Neural cell (in vitro differentiated cells): ENCODE data around the gene FBXO48. TPM values are rescaled to one million over a fixed set of nuclear protein-coding genes. Genes with fewer than 3 reads are reported as not detected.

Source experiments
- H2AFZ ChIP-seq: fragments of 200-600, 300-800 bp; sonication (generic), shearing (Covaris generic); 2 replicates; pipeline ENCODE4 v1.6.0; 2014; ENCODE audit warnings: low read depth, mild to moderate bottlenecking, antibody characterized with exemption, low read length, moderate library complexity
- H3F3A ChIP-seq: fragments of 200-600 bp; shearing (Covaris generic); 2 replicates; pipeline ENCODE4 v1.6.1; 2016; ENCODE audit warnings: mild to moderate bottlenecking, moderate library complexity, mixed read lengths, antibody characterized with exemption, low read length; ENCODE audit not compliant: insufficient read depth, poor library complexity, severe bottlenecking
- H3K27ac ChIP-seq: fragments of 200-600, 300-800 bp; sonication (generic), shearing (Covaris generic); 2 replicates; pipeline ENCODE4 v1.5.1; 2014; ENCODE audit warnings: mild to moderate bottlenecking, low read length, moderate library complexity
- H3K27me3 ChIP-seq: fragments of 300-800, 200-600 bp; sonication (generic), shearing (Covaris generic); 2 replicates; pipeline ENCODE4 v1.6.0; 2014; ENCODE audit warnings: mild to moderate bottlenecking, low read depth, low read length, moderate library complexity; ENCODE audit not compliant: insufficient read depth
- H3K36me3 ChIP-seq: fragments of 300-800, 200-600 bp; sonication (generic), shearing (Covaris generic); 2 replicates; pipeline ENCODE4 v1.5.1; 2014; ENCODE audit warnings: mild to moderate bottlenecking, antibody characterized with exemption, low read length, moderate library complexity; ENCODE audit not compliant: insufficient read depth
- H3K4me2 ChIP-seq: fragments of 300-800, 200-600 bp; sonication (generic), shearing (Covaris generic); 2 replicates; pipeline ENCODE4 v1.6.0; 2014; ENCODE audit warnings: mild to moderate bottlenecking, low read length
- H3K4me3 ChIP-seq: fragments of 300-800, 200-600 bp; sonication (generic), shearing (Covaris generic); 2 replicates; pipeline ENCODE4 v1.5.1; 2014; ENCODE audit warnings: mild to moderate bottlenecking, low read length, moderate library complexity
- H3K79me2 ChIP-seq: fragments of 200-600 bp; shearing (Covaris generic); replicated peaks from 2 replicates; pipeline ENCODE4 v1.6.0; 2014; ENCODE audit warnings: mild to moderate bottlenecking, low read length, moderate library complexity; ENCODE audit not compliant: insufficient read depth
- H3K9ac ChIP-seq: fragments of 300-800, 200-600 bp; sonication (generic), shearing (Covaris generic); 2 replicates; pipeline ENCODE4 v1.6.1; 2016; ENCODE audit warnings: mild to moderate bottlenecking, low read length, mixed read lengths
- H3K9me2 ChIP-seq: fragments of 200-600 bp; shearing (Covaris generic); 2 replicates; pipeline ENCODE4 v1.6.1; 2016; ENCODE audit warnings: mild to moderate bottlenecking, low read length, mixed read lengths; ENCODE audit not compliant: insufficient read depth
- H3K9me3 ChIP-seq: fragments of 200-600, 300-800 bp; sonication (generic), shearing (Covaris generic); 2 replicates; pipeline ENCODE4 v1.6.1; 2016; ENCODE audit warnings: mild to moderate bottlenecking, mixed run types, low read length, moderate library complexity, mixed read lengths
- H4K20me1 ChIP-seq: fragments of 200-600 bp; shearing (Covaris generic); 2 replicates; pipeline ENCODE4 v1.6.1; 2016; ENCODE audit warnings: mild to moderate bottlenecking, mixed run types; ENCODE audit not compliant: insufficient read depth
- CTCF ChIP-seq: fragments of 450-650 bp; IDR thresholded peaks from 2 replicates; pipeline ENCODE4 v1.5.1; 2014; ENCODE audit warnings: antibody characterized with exemption, mild to moderate bottlenecking, moderate library complexity; ENCODE audit not compliant: poor library complexity, severe bottlenecking
- EP300 ChIP-seq: fragments of 450-650 bp; conservative IDR thresholded peaks from 2 replicates; pipeline ENCODE4 v1.6.1; 2014; ENCODE audit warnings: antibody characterized with exemption, mild to moderate bottlenecking, moderate library complexity; ENCODE audit not compliant: poor library complexity, severe bottlenecking
- EZH2 ChIP-seq: fragments of 200-600, 300-800 bp; shearing (Covaris generic), sonication (generic); IDR thresholded peaks from 2 replicates; pipeline ENCODE4 v1.6.1; 2014; ENCODE audit warnings: antibody characterized with exemption, low read length, borderline replicate concordance, mild to moderate bottlenecking; ENCODE audit not compliant: insufficient read depth, poor library complexity, severe bottlenecking
- MXI1 ChIP-seq: fragments of 450-650 bp; conservative IDR thresholded peaks from 2 replicates; pipeline ENCODE4 v1.6.1; 2014; ENCODE audit warnings: antibody characterized with exemption, mild to moderate bottlenecking; ENCODE audit not compliant: poor library complexity, severe bottlenecking
- RAD21 ChIP-seq: fragments of 450-650 bp; conservative IDR thresholded peaks from 2 replicates; pipeline ENCODE4 v1.6.1; 2014; ENCODE audit warnings: antibody characterized with exemption, mild to moderate bottlenecking, moderate library complexity
- REST ChIP-seq: IDR thresholded peaks from 2 replicates; pipeline ENCODE4 v1.6.1; 2012; ENCODE audit warnings: borderline replicate concordance
- SMC3 ChIP-seq: fragments of 450-650 bp; conservative IDR thresholded peaks from 2 replicates; pipeline ENCODE4 v1.6.1; 2014; ENCODE audit warnings: antibody characterized with exemption, mild to moderate bottlenecking, moderate library complexity; ENCODE audit not compliant: poor library complexity
- TAF1 ChIP-seq: IDR thresholded peaks from 2 replicates; pipeline ENCODE4 v1.6.1; 2012; ENCODE audit warnings: low read depth
- polyA plus RNA-seq: library from polyadenylated mRNA; depleted of rRNA; stranded (reverse); fragments of >200 nt; gene quantifications from 2 replicates; pipeline ENCODE4 v1.2.3, GENCODE V29; 2014

Gene FBXO48
- polyA plus RNA-seq, 1 donor from 2014 or later: 0.45 TPM

DNA sequence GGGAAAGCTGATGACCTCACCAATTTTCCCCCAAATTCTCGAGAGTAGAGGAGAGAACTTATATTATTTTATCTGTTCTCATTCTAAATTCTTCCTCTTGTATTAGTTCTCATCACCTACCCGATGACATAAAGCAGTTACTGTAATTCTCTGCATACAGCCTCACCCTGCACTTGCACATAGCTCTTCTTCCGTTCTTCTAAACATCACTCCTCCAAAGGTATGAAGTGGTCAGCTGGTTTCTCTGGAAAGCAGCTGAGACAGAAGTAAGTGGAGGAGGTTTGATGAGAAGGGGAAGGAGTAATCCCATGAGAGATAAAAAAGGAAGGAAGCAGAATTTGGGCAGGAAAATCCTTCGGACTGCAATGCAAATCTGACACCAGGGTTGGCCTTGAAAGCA lies 39.0 kb downstream of the FBXO48 start:
- Histone ChIP-seq H3K4me2 (no peak overlapping the region), H3K9me2 (no peaks in the 10 kb centered on the region), H3K27me3 (no peaks in the 10 kb centered on the region), H3K79me2 (no peaks in the 10 kb centered on the region), H3K9me3 (no peaks in the 10 kb centered on the region), H2AFZ (no peak overlapping the region), H3K9ac (no peak overlapping the region), H3K4me3 (no peak overlapping the region), H3K27ac (no peak overlapping the region), H3F3A (no peaks in the 10 kb centered on the region), H3K36me3 (no peaks in the 10 kb centered on the region), H4K20me1 (no peaks in the 10 kb centered on the region)
- TF ChIP-seq SMC3 (no peak), RAD21 (no peak), TAF1 (no peak), CTCF (no peak), REST (no peak), MXI1 (no peak)

GRCh38 chr2:68426848-68427579 lies 40.1 kb downstream of the FBXO48 start:
- Histone ChIP-seq H3K9me3 (no peaks in the 10 kb centered on the region), H3K79me2 (no peaks in the 10 kb centered on the region), H4K20me1 (no peaks in the 10 kb centered on the region), H3K9ac (no peak overlapping the region), H3K4me3 (no peak overlapping the region), H2AFZ (no peak overlapping the region), H3K9me2 (no peaks in the 10 kb centered on the region), H3K27ac (no peak overlapping the region), H3K27me3 (no peaks in the 10 kb centered on the region), H3K4me2 (no peak overlapping the region), H3F3A (no peaks in the 10 kb centered on the region), H3K36me3 (no peaks in the 10 kb centered on the region)
- TF ChIP-seq MXI1 (no peak), EZH2 (no peak), EP300 (no peak), TAF1 (no peak), RAD21 (no peak), CTCF (no peak)
